Right atrium auricular region (tissue), 2 donors: ENCODE results near the gene RIPK4. TPM values are rescaled to one million over a fixed set of nuclear protein-coding genes. Genes with fewer than 3 reads are reported as not detected.

ENCODE experiments used
- DNase-seq: peaks from one replicate; pipeline ENCODE4 v3.0.0-alpha.2; 2019; ENCODE audit warnings: low spot score
- H3K27ac ChIP-seq, 2 donors: fragments of 200-600 bp; sonication (generic); 1 replicate in 1 of 2; 2 replicates in 1 of 2; pipeline ENCODE4 v1.5.1; 2016 to 2019
- H3K27me3 ChIP-seq, 2 donors: fragments of 200-600 bp; sonication (generic); one replicate each; pipeline versions ENCODE4 v1.5.1 to v1.6.0; 2017 to 2019
- H3K36me3 ChIP-seq: fragments of 200-600 bp; sonication (generic); one replicate; pipeline ENCODE4 v1.5.1; 2016
- H3K4me1 ChIP-seq, 2 donors: fragments of 200-600 bp; sonication (generic); one replicate each; pipeline versions ENCODE4 v1.5.1 to v1.6.0; 2017 to 2019
- H3K4me3 ChIP-seq, 2 donors: fragments of 200-600 bp; sonication (generic); 1 replicate in 1 of 2; 2 replicates in 1 of 2; pipeline ENCODE4 v1.5.1; 2017 to 2019; ENCODE audit warnings: mild to moderate bottlenecking in 1 of 2, moderate library complexity in 1 of 2
- H3K9me3 ChIP-seq, 2 donors: fragments of 200-600 bp; sonication (generic); one replicate each; pipeline ENCODE4 v1.5.1; 2019
- total RNA-seq, 2 donors: library from RNA; depleted of rRNA; stranded (reverse); fragments of >200 nt; gene quantifications; one replicate each; pipeline ENCODE4 v1.1.0, GENCODE V29; 2016
- TF ChIP-seq, protein P1 (sequence below), 2 donors: fragments of 200-600 bp; sonication (generic); IDR thresholded peaks; one replicate each; pipeline ENCODE4 v1.5.1; 2019; ENCODE audit warnings: antibody characterized with exemption in 2 of 2

RIPK4 gene
- total RNA-seq, 2 donors from 2014 or later: 2.1 to 3.5 TPM

DNA sequence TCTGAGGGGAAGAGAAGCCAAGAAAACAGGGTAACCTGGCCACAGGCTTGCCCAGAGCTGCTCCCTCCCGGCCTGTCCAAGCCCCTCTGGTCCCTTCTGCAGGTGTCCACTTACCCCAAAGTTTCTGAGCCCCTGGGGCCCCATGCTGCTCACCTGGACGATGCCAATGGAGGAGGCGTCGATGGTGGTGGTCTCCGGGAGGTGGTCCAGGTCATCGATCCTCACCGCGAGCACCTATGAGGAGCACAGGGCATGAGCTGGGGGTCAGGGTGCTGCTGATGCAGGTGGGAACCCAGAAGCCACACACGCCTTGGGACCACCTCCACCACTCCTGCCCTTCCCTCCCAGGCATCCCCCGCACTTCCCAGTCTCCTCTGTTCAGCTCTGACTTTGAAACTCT is 37.5 kb upstream of the RIPK4 start:
- TF ChIP-seq, protein P1, sequence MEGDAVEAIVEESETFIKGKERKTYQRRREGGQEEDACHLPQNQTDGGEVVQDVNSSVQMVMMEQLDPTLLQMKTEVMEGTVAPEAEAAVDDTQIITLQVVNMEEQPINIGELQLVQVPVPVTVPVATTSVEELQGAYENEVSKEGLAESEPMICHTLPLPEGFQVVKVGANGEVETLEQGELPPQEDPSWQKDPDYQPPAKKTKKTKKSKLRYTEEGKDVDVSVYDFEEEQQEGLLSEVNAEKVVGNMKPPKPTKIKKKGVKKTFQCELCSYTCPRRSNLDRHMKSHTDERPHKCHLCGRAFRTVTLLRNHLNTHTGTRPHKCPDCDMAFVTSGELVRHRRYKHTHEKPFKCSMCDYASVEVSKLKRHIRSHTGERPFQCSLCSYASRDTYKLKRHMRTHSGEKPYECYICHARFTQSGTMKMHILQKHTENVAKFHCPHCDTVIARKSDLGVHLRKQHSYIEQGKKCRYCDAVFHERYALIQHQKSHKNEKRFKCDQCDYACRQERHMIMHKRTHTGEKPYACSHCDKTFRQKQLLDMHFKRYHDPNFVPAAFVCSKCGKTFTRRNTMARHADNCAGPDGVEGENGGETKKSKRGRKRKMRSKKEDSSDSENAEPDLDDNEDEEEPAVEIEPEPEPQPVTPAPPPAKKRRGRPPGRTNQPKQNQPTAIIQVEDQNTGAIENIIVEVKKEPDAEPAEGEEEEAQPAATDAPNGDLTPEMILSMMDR (IDR thresholded peaks at IDR 0.05): no peak
- Histone ChIP-seq H3K27ac (no peak overlapping the region), H3K4me1 (peaks cover 0 to 16% of the 10 kb centered on the region in 2 donors), H3K9me3 (no peaks in the 10 kb centered on the region), H3K36me3 (peaks cover 15% of the 10 kb centered on the region), H3K27me3 (no peaks in the 10 kb centered on the region), H3K4me3 (no peak overlapping the region)
- no peak for DNase-seq

DNA sequence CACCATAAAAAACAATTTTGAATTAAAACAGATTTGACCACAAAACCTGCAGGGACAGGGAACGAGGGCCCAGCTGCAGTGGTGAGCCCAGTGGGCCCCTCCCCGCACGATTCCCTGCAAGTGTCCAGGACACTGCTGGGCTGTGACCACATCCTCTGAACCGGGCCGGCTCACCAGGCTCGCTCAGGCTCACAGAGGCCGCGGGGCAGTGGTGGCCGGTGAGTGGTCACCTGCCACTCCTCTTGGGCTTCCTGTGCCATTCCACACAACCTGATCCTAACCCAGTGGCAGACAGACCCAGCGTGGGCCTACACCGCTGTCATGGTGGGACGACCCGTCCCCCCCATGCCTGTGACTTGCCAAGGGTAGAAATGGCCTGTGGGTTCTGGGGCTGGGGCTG is 36.5 kb upstream of the RIPK4 start:
- TF ChIP-seq, protein P1 (IDR thresholded peaks at IDR 0.05): no peak

DNA sequence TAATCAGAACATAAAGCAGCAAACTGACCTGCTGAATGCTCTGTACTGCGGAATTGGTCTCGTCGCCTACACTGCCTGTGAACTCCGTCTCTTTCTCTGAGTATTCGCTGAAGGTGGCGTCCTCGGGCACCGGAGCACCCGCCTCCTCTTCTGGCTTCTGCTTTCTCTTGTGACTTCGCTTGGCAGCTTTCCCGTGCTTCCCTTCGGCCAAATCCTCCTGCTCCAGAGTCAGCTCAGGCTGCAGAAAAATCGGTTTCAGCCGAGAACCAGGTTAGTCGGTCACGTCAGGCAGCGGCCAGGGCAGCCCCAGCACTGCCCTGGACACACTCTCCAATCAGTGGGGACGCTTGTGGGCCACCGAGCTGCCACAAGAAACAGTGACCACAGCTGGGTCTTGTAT is 35.8 kb upstream of the RIPK4 start:
- H3K9me3 ChIP-seq: no peaks in the 10 kb centered on the region
- no peaks in the 10 kb centered on the region for H3K27me3 ChIP-seq
- peak; percentile 74 for DNase-seq
- H3K4me1 ChIP-seq: peaks cover 0 to 16% of the 10 kb centered on the region in 2 donors
- peaks cover 15% of the 10 kb centered on the region for H3K36me3 ChIP-seq
- TF ChIP-seq, protein P1 (IDR thresholded peaks at IDR 0.05): no peak
- peak overlapping the region in 1 of 2 donors; percentile 21 for H3K27ac ChIP-seq
- no peak overlapping the region for H3K4me3 ChIP-seq

More for the DNA sequence above, 36.5 kb upstream of the RIPK4 start:
- Histone ChIP-seq H3K36me3 (peaks cover 15% of the 10 kb centered on the region), H3K27me3 (no peaks in the 10 kb centered on the region), H3K4me1 (peaks cover 0 to 16% of the 10 kb centered on the region in 2 donors), H3K4me3 (no peak overlapping the region), H3K27ac (no peak overlapping the region), H3K9me3 (no peaks in the 10 kb centered on the region)
- DNase-seq: no peak

- peaks cover 0 to 16% of the 10 kb centered on the region in 2 donors for H3K4me1 ChIP-seq
- no peaks in the 10 kb centered on the region for H3K9me3 ChIP-seq
- TF ChIP-seq, protein P1 (IDR thresholded peaks at IDR 0.05): no peak
- H3K4me3 ChIP-seq: no peak overlapping the region
- peaks cover 15% of the 10 kb centered on the region for H3K36me3 ChIP-seq
- H3K27me3 ChIP-seq: no peaks in the 10 kb centered on the region
- H3K27ac ChIP-seq: peak overlapping the region in 1 of 2 donors; percentile 21
- DNase-seq: no peak
Observed at GRCh38 chr21:41802198-41802584, 35.3 kb upstream of the RIPK4 start.

GRCh38 chr21:41801321-41802197 is 34.7 kb upstream of the RIPK4 start:
- H3K4me1 ChIP-seq: peaks cover 0 to 16% of the 10 kb centered on the region in 2 donors
- TF ChIP-seq, protein P1 (IDR thresholded peaks at IDR 0.05): no peak
- H3K36me3 ChIP-seq: peaks cover 15% of the 10 kb centered on the region
- H3K4me3 ChIP-seq: no peak overlapping the region
- no peaks in the 10 kb centered on the region for H3K9me3 ChIP-seq
- H3K27ac ChIP-seq: no peak overlapping the region
- no peaks in the 10 kb centered on the region for H3K27me3 ChIP-seq
- DNase-seq: no peak
